ENCODE measurements around the gene ADSS1.

Gene ADSS1

GRCh38 chr14:104751539-104752422 is 27.8 kb downstream of the ADSS1 start:
- no peak for DNase-seq

- no peak for DNase-seq
Observed at GRCh38 chr14:104752423-104752734, 28.4 kb downstream of the ADSS1 start.

- peak; percentile 100 for DNase-seq
Observed at GRCh38 chr14:104752735-104753527, 28.9 kb downstream of the ADSS1 start, which contains the start of gene SIVA1. TSS of gene SIVA1 (plus strand) at chr14:104753147. CDS start at chr14:104753202, 55 bp downstream.

- peak in 2 of 3 donors; percentile 13 to 21 for DNase-seq
Observed at GRCh38 chr14:104753528-104754212, 29.6 kb downstream of the ADSS1 start.

GRCh38 chr14:104754213-104754851 is 30.3 kb downstream of the ADSS1 start:
- no peak for DNase-seq

- no peak for DNase-seq
Observed at GRCh38 chr14:104755621-104756020, 31.6 kb downstream of the ADSS1 start.

- no peak for DNase-seq
Observed at GRCh38 chr14:104756477-104757237, 32.6 kb downstream of the ADSS1 start.

GRCh38 chr14:104757238-104757585 is 33.2 kb downstream of the ADSS1 start:
- no peak for DNase-seq

GRCh38 chr14:104757681-104758392 is 33.8 kb downstream of the ADSS1 start:
- no peak for DNase-seq

GRCh38 chr14:104758981-104759969 is 35.2 kb downstream of the ADSS1 start:
- DNase-seq = no peak

GRCh38 chr14:104765517-104765916 is 41.5 kb downstream of the ADSS1 start:
- no peak for DNase-seq

GRCh38 chr14:104766256-104766862 is 42.3 kb downstream of the ADSS1 start:
- DNase-seq = no peak

GRCh38 chr14:104766863-104767633 is 43.0 kb downstream of the ADSS1 start:
- DNase-seq = no peak

GRCh38 chr14:104767634-104767918 is 43.5 kb downstream of the ADSS1 start:
- DNase-seq = no peak

- DNase-seq = peak; percentile 88 to 89 (median 88)
Observed at GRCh38 chr14:104768437-104769323, 44.7 kb downstream of the ADSS1 start.

- DNase-seq = no peak
Observed at GRCh38 chr14:104769324-104770071, 45.5 kb downstream of the ADSS1 start.

- DNase-seq = no peak
Observed at GRCh38 chr14:104770072-104770579, 46.1 kb downstream of the ADSS1 start.

All from suppressor macrophage treated with lipopolysaccharide for 1 hour (primary cell).